Pons (tissue), 1 donor: Measurements from ENCODE around the gene IGF1R.
"Not testable (repeated sequence)": the region's sequence is repeated elsewhere in the genome, so short reads cannot be mapped to it uniquely, and the experiment has no call there.

Source experiments
- DNase-seq: peaks from one replicate; pipeline ENCODE4 v3.0.0-alpha.2; 2016; ENCODE audit warnings: low spot score

Gene IGF1R

DNA sequence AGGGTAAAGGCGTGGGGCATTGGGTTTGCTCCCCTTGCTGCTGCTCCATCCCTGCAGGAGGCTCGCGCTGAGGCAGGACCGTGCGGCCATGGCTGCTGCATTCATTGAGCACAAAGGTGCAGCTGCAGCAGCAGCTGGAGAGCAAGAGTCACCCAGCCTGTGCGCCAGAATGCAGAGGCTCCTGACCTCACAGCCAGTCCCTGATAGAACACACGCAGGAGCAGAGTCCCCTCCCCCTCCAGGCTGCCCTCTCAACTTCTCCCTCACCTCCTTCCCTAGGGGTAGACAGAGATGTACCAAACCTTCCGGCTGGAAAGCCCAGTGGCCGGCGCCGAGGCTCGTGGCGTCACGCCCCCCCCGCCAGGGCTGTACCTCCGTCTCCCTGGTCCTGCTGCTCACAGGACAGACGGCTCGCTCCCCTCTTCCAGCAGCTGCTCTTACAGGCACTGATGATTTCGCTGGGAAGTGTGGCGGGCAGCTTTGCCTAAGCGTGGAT is 312.3 kb downstream of the IGF1R start:
- no peak for DNase-seq

DNA sequence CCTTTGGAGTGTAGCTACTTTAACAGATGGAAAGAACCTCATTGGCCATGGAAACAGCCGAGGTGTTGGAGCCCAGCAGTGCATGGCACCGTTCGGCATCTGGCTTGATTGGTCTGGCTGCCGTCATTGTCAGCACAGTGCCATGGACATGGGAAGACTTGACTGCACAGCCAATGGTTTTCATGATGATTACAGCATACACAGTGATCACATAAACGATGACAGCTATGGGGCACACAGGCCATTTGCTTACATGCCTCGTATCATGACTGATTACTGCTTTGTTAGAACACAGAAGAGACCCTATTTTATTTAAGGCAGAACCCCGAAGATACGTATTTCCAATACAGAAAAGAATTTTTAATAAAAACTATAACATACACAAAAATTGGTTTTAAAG is 315.1 kb downstream of the IGF1R start:
- DNase-seq, result no peak

DNA sequence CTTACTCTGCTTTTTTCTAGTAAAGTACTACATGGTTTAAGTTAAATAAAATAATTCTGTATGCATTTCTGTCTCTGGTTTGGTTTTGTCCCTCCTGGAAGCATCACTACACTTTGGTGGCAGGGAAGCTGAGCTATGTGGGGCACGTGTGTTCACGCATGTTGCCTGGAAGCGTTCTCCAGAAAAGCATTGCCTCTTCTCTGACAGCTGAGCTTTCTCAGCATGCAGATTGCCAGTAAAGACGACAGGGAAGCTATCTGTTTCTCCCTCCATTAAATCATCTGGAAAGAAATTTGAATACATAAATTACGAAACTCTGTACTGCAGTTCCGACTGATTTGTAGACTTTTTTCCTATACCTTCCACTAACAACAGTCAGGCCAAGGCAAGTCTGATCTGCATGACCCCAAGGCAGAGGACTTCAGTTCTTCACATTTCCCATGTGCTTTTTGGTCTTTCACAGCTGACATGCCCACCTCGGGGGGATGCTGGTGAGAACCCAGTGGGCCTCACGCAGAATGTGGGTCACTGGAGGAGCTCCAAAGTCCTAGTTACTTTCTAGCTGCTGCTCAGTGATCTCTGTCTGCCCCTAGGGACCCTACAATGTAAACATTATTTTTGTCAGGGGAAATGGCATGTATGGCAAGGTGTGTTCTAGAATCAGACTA is 316.3 kb downstream of the IGF1R start:
- DNase-seq, result no peak

DNA sequence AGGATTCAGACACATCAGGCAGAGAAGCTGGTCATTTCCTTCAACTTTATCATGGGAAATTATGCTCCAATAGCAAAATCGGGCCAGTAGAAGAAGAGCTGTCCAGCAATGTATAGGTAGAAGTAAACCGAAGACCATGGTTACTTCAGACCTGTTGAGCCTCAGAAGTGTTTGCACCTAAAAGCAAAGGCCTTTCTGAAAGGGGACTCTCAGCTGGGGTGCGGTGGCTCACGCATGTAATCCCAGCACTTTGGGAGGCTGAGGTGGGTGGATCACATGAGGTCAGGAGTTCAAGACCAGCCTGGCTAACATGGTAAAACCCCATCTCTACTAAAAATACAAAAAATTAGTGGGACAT is 316.8 kb downstream of the IGF1R start:
- not testable (repeated sequence) for DNase-seq

DNA sequence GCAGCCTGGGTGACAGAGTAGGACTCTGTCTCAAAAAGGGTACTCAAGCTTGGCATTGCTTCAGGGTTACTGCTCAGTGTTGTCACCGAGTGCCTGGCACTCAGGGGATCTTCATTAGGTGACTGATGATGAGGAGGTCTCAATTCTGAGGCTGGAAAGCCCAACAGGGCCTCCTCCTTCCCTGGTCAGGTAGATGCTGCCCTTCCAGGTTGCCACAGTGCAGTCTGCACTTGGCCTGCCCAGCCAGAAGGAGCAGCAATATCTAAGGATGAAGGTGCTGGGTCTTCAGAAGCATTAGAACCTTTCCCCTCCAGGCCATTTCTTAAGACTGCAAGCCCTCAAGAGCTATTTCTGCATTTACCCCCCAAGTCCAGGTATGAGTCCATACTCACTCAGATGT is 317.3 kb downstream of the IGF1R start:
- no peak for DNase-seq

DNA sequence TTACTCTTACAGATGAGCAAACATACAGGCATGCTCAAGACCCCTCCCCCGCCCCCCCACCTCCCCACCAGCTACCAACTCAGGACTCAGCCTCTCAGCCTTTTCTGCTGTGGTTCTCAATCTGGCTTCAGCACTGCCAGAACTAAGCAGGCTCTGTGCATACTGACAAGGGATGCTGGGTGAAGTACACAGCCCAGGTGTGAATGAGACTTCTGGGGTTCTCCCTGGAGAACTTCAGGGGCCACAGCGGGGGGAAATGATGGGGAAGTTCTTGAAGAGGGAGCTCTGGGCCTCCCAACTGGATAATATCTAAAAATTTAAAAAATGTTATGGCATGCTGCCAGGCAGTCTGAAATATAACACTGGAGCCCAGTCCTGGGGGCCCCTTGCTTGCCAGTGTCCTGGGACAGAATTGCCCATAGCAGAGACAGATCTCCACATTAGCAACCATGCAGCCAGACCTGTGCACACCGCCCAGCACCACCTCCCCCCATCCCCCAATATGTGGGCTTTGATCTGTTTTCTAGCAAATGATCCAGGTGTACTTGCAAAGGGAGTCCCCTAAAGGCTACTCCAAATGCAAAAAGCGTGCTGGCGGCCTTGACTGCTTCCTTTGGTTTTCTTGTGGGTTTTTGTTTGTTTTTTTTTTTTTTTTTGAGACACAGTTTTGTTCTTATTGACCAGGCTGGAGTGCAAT is 317.9 kb downstream of the IGF1R start:
- no peak for DNase-seq

DNA sequence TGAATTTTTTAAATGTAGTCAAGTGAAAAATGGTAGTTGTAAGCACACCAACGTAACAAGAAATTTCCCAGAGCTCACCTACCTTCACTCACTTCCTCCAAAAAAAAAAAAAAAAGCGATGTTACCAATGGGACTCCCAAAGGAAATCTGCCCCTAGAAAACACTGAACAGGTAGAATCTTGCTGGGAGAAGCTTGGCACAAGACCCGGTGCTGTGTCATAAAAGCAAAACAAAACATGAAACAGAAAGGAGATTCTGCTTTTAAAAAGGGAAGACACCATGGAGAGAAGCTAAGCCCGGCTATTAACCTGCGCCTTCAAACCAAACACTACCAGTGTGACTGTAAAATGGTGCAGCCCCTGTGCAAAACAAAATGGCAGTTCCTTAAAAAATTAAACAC is 318.8 kb downstream of the IGF1R start:
- no peak for DNase-seq

DNA sequence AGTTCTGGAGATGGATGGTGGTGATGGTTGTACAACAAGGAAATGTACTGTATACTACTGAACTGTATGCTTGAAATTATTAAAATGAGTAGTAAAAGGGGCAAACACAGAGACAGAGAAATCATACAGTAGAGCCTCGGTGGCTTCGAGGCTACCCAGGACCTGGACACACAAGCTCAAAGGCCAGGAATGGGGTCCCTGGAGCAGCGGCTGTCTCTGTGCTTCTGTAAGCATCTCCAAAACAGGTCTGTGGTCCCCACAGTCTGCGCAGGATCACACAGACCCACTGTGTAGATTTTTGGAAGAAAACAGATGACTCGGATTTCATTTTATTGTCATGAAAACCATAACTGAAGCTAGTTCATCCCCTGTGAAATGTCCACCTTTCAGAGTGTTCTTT is 319.6 kb downstream of the IGF1R start:
- no peak for DNase-seq

DNA sequence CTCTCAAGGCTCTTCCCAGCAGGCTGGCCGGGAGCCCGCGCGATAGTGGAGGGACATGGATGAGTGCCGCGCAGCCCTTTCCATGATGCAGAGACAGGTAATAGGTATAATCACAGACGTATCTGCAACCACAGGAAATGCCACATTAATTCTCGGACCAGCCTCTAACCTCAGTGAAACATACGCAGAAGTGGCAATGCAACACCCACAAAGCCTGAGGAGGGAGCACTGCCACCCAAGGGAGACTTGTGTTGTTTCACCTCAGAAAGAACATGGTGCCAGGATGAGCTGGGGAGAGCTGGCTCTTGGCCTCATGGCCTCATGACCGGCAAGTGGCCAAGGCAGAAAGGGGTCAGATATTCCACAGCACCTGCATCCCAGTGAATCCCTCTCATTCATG is 320.2 kb downstream of the IGF1R start:
- DNase-seq, result no peak

DNA sequence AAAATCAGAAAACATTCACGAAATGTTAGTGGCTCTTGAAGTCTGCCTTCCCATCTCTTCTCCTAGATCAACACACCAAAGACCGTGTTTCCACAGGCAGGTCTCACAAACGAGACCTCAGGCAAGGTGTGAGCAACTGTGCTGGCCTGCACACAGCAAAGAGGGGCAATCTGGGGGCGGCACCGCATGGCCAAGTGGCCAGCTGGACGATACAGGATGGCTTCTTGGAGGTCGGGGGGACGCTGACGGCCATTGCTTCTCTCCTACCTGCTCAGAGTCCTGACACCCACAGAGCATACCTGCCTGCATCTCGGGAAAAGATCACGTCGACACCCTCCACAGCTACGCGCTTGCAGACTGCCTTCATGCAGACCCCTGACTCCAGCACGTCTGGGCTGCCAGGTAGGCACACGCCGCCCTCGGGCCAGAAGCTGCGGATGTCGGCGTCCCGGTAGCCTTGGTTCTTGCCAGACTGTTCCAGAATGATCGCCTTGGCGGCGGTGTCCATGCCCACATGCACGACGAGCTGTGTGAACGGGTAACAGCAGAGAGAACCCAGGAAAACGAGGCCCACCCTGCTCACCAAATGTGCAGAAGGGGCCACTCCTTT is 320.9 kb downstream of the IGF1R start:
- no peak for DNase-seq

DNA sequence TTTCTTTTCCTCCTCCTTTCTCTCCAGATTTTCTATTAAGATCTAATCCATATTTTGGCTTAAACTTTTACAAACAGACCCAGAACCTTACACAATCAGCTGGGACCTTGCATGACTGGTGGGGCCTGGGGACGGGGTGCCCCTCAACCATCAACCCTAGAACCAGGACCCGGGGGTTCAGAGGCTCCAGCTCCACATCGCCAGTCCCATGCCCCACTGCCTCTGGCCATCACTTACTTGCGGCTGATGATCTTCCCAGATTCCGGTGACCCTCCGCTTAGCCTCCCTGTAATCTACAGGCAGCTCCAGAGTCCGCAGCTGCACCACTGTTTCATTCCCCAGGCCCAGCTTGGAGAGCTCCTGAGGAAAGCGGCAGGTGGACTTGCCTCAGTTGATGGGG is 322.5 kb downstream of the IGF1R start:
- DNase-seq, result no peak

DNA sequence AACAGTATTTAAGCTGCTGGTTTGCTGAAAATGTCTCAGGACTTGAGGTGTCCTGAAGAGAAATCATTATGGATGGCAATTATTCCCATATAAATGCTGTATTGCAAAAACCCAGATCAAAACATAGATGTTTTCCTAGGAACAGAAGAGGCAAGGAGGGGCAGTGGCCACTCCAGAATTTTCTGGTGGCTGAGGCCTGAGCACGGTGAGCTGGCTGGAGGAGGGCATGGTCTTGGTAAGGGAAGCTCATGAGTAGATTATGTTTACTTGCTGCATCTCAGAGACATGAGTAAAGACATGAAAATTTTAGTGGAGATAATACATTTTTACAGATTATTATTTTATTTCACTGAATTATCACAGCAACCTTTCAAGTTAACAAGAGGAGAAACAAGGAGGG is 328.2 kb downstream of the IGF1R start:
- no peak for DNase-seq

DNA sequence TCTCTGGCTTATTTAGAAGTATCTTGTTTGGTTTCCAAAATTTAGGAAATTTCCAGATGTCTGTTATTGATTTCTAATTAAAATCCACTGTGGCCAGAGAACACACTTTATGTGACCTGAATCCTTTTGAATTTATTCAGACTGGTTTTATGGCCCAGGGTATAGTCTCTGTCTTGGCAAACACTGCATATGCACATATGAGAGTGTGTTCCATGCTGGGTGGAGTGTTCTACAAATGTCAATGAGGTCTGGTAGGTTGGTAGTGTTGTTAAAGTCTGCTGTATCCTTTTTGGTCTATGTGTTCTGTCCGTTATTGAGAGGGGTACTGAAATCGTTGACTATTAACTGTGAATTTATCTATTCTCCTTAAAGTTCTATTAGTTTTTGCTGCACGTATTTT is 329.1 kb downstream of the IGF1R start:
- DNase-seq, result no peak

DNA sequence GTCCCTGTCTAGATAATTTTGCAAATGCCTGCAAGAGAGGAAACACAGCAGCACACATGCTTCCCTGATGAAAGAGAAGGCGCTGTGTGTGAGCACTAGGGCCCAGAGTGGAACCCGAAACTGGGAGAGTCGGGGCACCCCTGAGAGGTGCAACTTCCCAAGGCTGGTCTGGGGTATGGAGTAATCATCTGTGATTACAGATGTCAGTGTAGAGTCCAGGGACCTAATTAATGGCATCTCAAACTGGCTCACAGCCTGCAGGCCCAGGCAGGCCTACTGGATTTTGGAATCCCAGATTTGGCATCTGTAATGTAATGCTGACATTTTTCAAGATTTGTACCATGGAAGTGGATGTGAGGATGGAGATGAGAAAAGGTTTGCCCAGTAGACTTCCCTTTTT is 329.8 kb downstream of the IGF1R start:
- DNase-seq, result no peak

DNA sequence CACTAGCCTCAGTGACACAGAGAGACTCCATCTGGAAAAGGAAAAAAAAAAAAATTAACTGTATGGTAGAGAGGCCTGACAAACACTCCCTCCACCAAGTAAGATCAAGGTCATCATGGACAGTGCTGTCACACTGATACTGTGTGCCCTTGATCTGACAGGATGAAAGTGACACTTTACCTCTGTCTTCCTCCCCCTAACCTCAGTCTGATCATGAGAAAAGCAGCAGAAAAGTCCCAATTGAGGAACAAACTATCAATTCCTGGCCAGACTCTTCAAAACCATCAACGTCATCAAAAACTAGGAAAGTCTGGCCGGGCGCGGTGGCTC is 332.5 kb downstream of the IGF1R start:
- no peak for DNase-seq

DNA sequence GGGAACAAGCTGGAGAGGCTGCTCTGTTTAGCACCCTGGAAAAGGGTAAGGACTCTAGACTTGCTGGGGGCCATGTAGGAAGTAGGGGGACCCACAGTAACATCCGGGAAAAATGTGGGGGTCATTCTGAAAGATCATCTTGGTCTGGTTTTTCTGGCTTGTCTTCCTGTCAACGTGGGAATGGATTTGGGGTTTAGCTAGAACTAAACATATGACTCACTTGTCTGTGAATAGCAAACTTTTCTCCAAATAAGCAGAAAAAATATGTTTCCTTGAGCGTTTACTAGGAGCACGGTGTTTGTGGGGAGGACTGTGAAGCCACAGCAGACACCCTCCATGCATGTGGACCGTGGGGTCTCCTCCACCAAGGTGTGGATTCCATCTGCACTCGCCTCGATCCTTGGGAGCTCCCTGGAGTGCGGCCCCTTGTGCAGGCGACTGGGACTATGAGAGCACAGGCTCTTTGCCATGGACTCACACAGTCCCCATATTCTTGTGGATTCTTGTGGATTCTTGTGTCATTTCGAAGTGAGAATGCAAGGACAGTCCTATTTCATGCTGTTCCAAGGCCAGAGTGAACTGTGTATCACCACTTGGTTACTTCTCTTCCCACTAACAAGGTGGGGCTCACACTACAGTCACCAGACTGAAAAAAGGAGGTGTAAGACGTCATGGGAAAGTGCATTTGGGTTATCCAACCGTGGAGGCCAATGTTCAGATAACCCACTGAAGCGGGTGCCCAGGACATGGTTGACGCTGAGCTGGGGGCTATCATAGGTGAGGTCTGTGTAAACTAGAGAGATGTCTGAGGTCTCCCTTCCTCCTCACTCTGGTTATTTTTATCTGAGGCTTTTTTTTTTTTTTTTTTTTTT is 333.7 kb downstream of the IGF1R start:
- DNase-seq, result no peak

DNA sequence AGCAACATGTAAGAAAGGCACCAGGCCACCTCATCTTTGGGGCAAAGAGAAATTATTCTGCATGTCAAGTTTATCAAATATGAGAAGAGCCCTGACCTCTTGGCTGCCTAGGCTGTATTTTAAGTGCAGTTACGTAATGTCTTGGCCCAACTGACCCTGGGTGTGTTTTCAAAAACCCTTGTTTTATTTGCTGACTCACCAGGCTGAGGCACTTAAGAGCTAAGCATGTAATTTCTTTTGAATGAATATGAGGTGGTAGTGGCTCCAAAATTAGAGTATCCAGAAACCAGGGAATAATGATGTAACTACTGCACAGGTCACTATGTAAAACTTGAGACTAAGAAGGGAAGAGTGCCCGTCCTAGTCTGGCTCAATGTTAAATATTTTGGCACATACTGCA is 335.0 kb downstream of the IGF1R start:
- peak; percentile 14 for DNase-seq

DNA sequence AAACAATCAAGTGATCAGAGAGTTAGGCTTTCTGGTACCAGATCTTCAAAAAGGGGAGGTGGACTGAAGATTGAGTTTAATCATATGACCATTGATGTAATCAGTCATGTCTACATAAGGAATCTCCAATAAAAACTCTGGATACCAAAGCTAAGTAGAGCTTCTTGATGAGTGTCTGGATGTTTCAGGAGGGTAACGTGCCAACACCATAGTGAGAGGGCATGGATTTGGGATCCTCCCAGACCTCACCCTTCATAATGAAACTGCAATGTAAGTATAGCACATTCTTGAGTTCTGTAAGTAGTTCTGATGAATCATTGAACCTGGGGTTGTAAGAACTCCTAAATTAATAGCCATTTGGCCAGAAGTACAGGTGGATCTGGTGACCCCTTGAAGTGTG is 337.9 kb downstream of the IGF1R start:
- DNase-seq, result no peak

DNA sequence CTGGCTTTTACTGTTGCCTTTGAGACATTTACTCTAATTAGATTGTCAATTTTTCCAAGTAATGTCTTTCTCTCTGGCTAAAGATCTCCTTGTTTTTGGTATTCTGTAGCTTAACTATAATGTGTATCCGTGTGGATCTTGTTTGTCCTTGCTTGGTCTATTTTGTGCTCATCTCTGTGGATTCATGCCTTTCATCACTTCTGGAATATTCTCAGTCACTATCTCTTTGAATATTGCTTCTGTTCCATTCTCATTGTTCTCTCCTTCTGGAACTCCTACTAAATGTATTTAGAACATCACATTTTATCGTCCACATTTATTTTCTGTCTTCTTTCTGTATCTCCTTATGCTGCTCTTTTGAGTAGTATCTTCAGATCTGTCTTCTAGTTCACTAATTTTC is 346.6 kb downstream of the IGF1R start:
- DNase-seq, result no peak

DNA sequence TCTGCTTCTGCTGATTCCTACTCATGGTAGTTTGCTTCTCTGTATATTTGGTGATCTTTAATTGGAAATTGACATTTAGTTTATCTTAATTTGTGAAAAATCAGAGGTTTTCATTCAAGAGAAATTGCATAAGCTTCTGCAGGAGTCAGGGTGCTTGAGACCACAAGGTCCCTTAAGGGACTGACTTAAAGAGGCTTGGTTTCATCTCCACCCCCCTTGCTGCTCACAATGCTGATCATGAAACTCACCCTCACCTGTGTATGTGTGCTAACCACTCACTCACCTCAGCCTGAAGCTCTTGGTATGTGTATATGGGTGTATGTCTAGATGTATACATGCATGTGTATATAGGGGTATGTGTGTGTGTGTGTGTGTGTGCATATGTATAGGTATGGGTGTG is 347.8 kb downstream of the IGF1R start:
- no peak for DNase-seq

DNA sequence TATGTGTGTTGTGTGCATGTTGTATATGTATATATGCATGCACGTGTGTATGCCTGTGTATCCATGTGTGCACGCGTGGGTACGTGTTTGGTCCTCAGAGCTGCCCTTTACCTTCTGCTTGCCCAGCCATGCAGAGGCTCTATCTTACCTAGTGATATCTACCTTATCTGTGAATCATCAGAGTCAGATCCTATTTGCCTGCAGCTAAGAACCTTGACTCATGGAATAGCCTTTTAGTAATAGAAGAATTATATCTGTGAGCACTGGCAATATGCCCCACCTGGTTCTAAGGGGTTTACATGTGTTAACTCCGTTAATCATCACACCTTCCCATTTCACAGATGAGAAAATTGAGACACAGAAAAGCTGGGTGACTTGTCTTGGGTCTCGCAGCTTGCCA is 348.3 kb downstream of the IGF1R start:
- no peak for DNase-seq

DNA sequence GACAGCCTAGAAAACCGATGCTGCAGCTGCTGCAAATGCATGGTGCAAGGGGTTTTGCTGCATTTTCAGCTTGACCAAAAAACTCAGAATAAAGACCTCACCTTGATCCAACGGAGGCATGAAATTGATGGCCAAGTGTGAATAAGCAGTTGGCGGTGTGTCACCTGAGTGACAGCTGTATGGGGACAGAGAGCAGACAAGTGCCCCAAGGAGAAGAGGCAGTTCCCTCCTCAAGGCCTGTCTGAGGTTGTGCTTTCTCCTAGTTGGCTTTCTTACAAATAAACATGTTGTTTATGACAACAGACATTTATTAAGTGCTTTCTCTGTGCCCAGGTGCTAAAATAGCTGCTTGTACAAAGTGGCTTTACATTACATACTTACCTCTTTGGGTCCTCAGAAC is 349.0 kb downstream of the IGF1R start:
- no peak for DNase-seq

DNA sequence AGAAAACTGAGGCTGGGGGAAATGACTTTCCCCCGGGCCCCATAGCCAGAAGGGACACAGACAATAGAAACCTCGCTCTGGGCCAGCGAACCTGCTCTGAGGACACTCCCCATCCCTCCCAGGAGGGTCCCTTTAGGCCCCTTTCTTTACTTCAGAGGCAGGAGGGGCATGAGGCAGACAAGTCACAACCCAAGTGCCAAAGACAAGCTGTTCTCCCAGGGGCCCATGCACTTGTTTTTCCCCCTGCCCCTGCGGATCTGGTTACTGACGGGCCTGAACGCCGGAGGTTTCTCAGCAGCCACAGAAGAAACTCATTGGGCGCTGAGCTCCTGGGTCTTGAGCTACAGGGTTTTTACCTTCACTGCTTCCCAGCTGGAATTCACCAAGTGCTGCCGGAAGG is 349.4 kb downstream of the IGF1R start:
- no peak for DNase-seq
